Panc1 (cell line): ENCODE data around the gene MIS18A. TPM values are rescaled to one million over a fixed set of nuclear protein-coding genes. Genes with fewer than 3 reads are reported as not detected.

Source experiments
- ATAC-seq: fragments of 200-7000 bp; cut with Tn5 transposase; 2 replicates; pipeline ENCODE4 v1.9.1; 2020; ENCODE audit warnings: mild to moderate bottlenecking, moderate library complexity
- BruUV-seq: library from RNA; stranded (reverse); fragments of 400-500 nt; replicated peaks from 2 replicates; lab custom pipeline; 2021; lab: Mats Ljungman, UMichigan
- CTCF ChIA-PET: fragments of 300-600 bp; sonication (Branson Sonifier 250); formaldehyde crosslinking; loops from one replicate; lab custom pipeline; 2022; ENCODE audit warnings: antibody characterized with exemption; lab: Charles Lee
- POLR2A ChIA-PET: fragments of 300-600 bp; sonication (Branson Sonifier 250); formaldehyde crosslinking; loops from one replicate; lab custom pipeline; 2022; ENCODE audit warnings: antibody characterized with exemption; lab: Charles Lee
- DNase-seq: peaks from one replicate; pipeline ENCODE4 v3.0.0-alpha.2; 2010; ENCODE audit warnings: low read depth, low spot score
- H3K27ac ChIP-seq: 2 replicates; pipeline ENCODE4 v1.5.1; 2011; ENCODE audit warnings: mild to moderate bottlenecking, low read length, inconsistent platforms
- H3K27me3 ChIP-seq: fragments of 200-500 bp; sonication (Bioruptor generic); 2 replicates; pipeline ENCODE4 v1.6.0; 2014; ENCODE audit warnings: low read length, inconsistent platforms; ENCODE audit not compliant: control insufficient read depth, insufficient read depth
- H3K36me3 ChIP-seq: fragments of 200-500 bp; sonication (Bioruptor generic); 2 replicates; pipeline ENCODE4 v1.5.1; 2014; ENCODE audit warnings: inconsistent platforms, mild to moderate bottlenecking, low read length, moderate library complexity; ENCODE audit not compliant: control insufficient read depth, insufficient read depth
- H3K4me1 ChIP-seq: 2 replicates; pipeline ENCODE4 v1.5.1; 2011; ENCODE audit warnings: inconsistent platforms, mild to moderate bottlenecking, low read length, moderate library complexity; ENCODE audit not compliant: control insufficient read depth, insufficient read depth
- H3K4me3 ChIP-seq, 2 experiments: 2 replicates each; pipeline ENCODE4 v1.5.1; 2011 to 2012; ENCODE audit warnings: low read depth in 2 of 2, low read length in 2 of 2, mild to moderate bottlenecking in 2 of 2, inconsistent platforms in 1 of 2, moderate library complexity in 1 of 2
- H3K9me3 ChIP-seq: fragments of 200-500 bp; sonication (Bioruptor generic); 2 replicates; pipeline ENCODE4 v1.5.1; 2014; ENCODE audit warnings: low read depth, mild to moderate bottlenecking, inconsistent platforms, low read length, moderate library complexity; ENCODE audit not compliant: control insufficient read depth, insufficient read depth
- CTCF ChIP-seq: fragments of 450-650 bp; IDR thresholded peaks from 2 replicates; pipeline ENCODE4 v1.5.1; 2017; ENCODE audit warnings: mild to moderate bottlenecking
- POLR2AphosphoS5 ChIP-seq: IDR thresholded peaks from 2 replicates; pipeline ENCODE4 v1.6.1; 2012; ENCODE audit warnings: mild to moderate bottlenecking, low read depth, low read length, moderate library complexity
- REST ChIP-seq, 2 experiments: IDR thresholded peaks; 2 replicates each; pipeline ENCODE4 v1.6.1; 2011 to 2012; ENCODE audit warnings: low read depth in 2 of 2, control low read depth in 1 of 2, low read length in 1 of 2, mild to moderate bottlenecking in 1 of 2, moderate library complexity in 1 of 2; ENCODE audit not compliant: insufficient read depth in 1 of 2
- SIN3A ChIP-seq: IDR thresholded peaks from 2 replicates; pipeline ENCODE4 v1.6.1; 2012; ENCODE audit warnings: low read depth, mild to moderate bottlenecking, low read length, moderate library complexity, borderline replicate concordance; ENCODE audit not compliant: insufficient read depth
- TCF7L2 ChIP-seq: IDR thresholded peaks from 2 replicates; pipeline ENCODE4 v1.6.1; 2011; ENCODE audit warnings: mild to moderate bottlenecking, low read depth, low read length, inconsistent platforms
- in situ Hi-C: cut with HindIII; loops from 2 replicates; pipeline ENCODE4 v1.10.0; 2016; ENCODE audit warnings: low sequenced_read_pairs, low pct_unique_long_range_greater_than_20kb
- intact Hi-C: fragments of 100-400 bp; cut with micrococcal nuclease; formaldehyde crosslinking; loops from one replicate; pipeline ENCODE4 v1.10.0; 2022; ENCODE audit not compliant: unreplicated experiment
- total RNA-seq: library from RNA; stranded (reverse); gene quantifications from one replicate; pipeline ENCODE4 v1.2.1, GENCODE V29; 2021; ENCODE audit not compliant: unreplicated experiment

The MIS18A gene
- total RNA-seq, 1 experiment from 2014 or later = 16.3 TPM

DNA sequence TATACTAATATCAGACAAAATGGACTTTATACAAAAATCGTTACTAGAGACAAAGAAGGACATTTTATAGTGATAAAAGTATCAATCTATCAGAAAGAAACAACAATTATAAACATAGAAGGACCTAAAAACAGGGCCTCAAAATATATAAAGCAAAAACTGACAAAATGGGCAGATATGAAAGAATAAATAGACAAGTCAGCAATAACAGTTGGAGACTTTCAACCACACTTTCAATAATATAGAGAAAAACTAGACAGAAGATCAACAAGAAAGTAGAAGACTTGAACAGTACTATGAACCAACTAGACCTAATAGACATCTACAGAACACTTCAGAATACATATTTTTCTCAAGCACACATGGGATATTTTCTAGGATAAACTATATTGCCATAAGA, 52.4 kb downstream of the MIS18A start:
- Histone ChIP-seq H3K4me1 (no peaks in the 10 kb centered on the region), H3K36me3 (no peaks in the 10 kb centered on the region), H3K9me3 (no peaks in the 10 kb centered on the region), H3K27me3 (no peaks in the 10 kb centered on the region; the same call in 1 of the 2 replicates), H3K4me3 (no peak overlapping the region), H3K27ac (no peak overlapping the region)
- ChIA-PET CTCF (no interaction called here), POLR2A (no interaction called here)
- in situ Hi-C loops = no loop called here
- no peak for ATAC-seq
- intact Hi-C loops = no loop called here
- TF ChIP-seq CTCF (no peak), SIN3A (no peak), REST (IDR thresholded peaks at IDR 0.05; ENCODE audit: insufficient read depth in 1 of 2, low read depth in 2 of 2, low read length in 1 of 2) (no peak), TCF7L2 (no peak), POLR2AphosphoS5 (no peak)
- BruUV-seq = no TSS peak
- DNase-seq = no peak

Other genes starting within 250 kb of the MIS18A start
- not detected for gene MRAP, start 19.8 kb upstream of the MIS18A start, total RNA-seq
- gene URB1, start 114.0 kb upstream of the MIS18A start, total RNA-seq = 18.1 TPM
- gene EVA1C, start 133.7 kb upstream of the MIS18A start, total RNA-seq = 2.8 TPM